ENCODE measurements around the gene HLA-DRB1.

DNA sequence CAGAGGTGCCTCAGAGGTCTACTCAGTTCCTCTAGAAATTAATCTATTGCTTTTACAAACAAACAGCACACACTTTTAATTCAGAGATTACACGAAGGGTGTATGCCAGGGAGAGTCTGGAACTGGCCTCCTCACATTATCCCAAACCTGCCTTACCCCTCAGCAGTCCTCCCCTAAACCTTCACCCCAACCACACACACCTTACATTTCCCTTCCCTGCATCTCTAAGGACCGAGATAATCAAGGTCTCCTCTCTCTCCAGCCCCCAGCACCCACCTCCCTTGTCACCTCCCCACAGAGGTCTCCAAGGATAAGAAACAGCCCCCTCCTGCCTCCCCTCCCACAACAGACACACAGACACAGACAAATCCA lies 6.1 kb downstream of the HLA-DRB1 start:
- TF ChIP-seq YY1 (IDR thresholded peaks at IDR 0.05; ENCODE audit: insufficient read depth, insufficient read length), result no peak
- TF ChIP-seq SUZ12 (IDR thresholded peaks at IDR 0.05; ENCODE audit: extremely low read depth, insufficient read depth, insufficient read length), result no peak
